GM18502 (cell line): ENCODE data around the gene ZNF343.

Experiments used
- ATAC-seq: cut with Tn5 transposase; IDR thresholded peaks from one replicate; pipeline ENCODE4 v1.9.1; 2021; ENCODE audit warnings: mild to moderate bottlenecking; ENCODE audit not compliant: unreplicated experiment, poor library complexity

Gene ZNF343

DNA sequence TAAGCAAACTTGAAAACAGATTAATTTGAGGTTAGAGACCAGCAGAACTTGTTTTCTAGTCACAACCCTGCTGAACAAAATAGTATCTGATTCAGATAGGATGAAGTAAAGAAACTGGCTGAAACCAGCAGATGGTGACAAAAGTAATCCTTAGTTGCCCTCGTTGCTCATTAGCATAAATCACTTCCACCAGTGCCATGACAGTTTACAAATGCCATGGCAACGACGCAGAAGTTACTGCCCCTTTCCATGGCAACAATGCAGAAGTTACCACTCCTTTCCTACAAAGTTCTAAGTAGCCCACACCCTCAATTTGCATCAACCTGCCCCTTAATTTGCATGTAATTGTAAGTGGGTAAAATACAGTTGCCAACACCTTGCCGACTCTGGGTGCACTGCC, 61.9 kb downstream of the ZNF343 start:
- ATAC-seq = no peak
